HFF-Myc (cell line): Measurements from ENCODE around the gene AVPR1B.
"Not testable (repeated sequence)": the region's sequence is repeated elsewhere in the genome, so short reads cannot be mapped to it uniquely, and the experiment has no call there.

Experiments used
- DNase-seq: peaks from one replicate; pipeline ENCODE4 v3.0.0-alpha.2; 2011; ENCODE audit warnings: low read depth; ENCODE audit errors: extremely low read depth
- H3K4me3 ChIP-seq: replicated peaks from 2 replicates; pipeline ENCODE4 v1.5.1; 2011; ENCODE audit warnings: low read depth, mild to moderate bottlenecking, control low read depth, low read length
- TF ChIP-seq, protein P1 (sequence below): IDR thresholded peaks from 2 replicates; pipeline ENCODE4 v1.5.1; 2012; ENCODE audit warnings: mild to moderate bottlenecking, low read depth, low read length, control low read depth; ENCODE audit errors: missing control alignments

The AVPR1B gene

GRCh38 chr1:206074839-206075238 is 42.3 kb downstream of the AVPR1B start:
- no peak for DNase-seq
- H3K4me3 ChIP-seq: no peak overlapping the region
- TF ChIP-seq, protein P1, sequence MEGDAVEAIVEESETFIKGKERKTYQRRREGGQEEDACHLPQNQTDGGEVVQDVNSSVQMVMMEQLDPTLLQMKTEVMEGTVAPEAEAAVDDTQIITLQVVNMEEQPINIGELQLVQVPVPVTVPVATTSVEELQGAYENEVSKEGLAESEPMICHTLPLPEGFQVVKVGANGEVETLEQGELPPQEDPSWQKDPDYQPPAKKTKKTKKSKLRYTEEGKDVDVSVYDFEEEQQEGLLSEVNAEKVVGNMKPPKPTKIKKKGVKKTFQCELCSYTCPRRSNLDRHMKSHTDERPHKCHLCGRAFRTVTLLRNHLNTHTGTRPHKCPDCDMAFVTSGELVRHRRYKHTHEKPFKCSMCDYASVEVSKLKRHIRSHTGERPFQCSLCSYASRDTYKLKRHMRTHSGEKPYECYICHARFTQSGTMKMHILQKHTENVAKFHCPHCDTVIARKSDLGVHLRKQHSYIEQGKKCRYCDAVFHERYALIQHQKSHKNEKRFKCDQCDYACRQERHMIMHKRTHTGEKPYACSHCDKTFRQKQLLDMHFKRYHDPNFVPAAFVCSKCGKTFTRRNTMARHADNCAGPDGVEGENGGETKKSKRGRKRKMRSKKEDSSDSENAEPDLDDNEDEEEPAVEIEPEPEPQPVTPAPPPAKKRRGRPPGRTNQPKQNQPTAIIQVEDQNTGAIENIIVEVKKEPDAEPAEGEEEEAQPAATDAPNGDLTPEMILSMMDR: no peak

DNA sequence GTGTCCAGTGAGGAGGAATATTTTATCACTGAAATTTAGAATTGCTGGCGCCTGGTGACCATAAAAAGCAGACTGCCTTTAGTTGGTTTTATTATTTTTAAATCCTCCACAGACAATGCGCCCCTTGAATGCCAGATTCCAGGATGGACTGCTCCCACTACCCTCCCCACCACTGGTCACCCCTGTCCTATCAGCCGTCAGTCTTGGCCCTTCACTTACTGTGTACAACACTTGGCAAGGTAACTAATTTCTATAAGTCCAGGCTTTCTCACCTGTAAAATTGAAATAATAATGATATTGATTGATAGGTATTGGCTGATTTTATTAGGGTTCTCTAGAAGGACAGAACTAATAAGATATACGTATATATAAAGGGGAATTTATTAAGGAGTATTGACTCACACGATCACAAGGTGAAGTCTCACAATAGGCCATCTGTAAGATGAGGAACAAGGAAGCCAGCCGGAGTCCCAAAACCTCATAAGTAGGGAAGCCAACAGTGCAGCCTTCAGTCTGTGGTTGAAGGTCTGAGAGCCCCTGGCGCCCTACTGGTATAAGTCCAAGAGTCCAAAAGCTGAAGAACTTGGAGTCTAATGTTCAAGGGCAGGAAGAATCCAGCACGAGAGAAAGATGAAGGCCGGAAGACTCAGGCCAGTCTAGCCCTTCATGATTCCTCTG is 46.4 kb downstream of the AVPR1B start:
- DNase-seq: no peak
- TF ChIP-seq, protein P1: no peak

GRCh38 chr1:206068314-206068713 is 48.9 kb downstream of the AVPR1B start:
- no peak overlapping the region for H3K4me3 ChIP-seq
- no peak for DNase-seq
- TF ChIP-seq, protein P1: no peak

More for the DNA sequence above, 46.4 kb downstream of the AVPR1B start:
- H3K4me3 ChIP-seq: no peak overlapping the region

DNA sequence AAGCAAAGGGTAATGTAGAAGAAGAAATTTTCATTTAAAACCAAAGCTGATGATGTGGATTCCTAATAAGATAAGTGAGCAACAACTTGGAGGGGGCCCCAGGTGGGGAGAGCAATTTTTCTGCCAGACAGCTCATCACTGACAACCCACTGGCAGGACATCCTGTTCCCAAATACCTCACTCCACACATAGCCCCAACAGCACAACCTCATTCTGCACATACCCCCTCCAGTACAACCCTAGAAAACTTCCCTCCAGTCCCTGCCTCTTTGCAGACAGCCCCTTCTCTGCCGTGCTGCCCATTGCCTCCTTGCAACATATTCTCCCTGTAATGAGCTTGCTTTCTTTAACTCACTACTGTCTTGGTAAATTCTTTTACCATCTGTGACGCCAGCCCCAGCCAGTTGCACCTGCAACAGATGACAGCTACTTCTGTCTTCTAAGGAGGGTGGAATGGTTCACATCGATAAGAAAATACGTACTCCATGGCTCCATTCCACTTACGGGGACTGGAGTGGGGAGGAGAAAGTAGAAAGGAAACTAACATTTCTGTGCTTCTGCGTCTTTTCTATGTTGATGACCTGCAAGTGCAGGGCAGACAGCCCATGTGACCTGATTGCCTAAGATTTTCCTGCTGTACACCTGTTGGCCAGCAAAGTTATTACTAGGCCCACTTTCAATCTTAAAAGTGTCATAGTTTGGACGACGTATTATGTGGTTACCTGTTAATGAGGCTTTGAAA is 49.5 kb downstream of the AVPR1B start:
- no peak for DNase-seq
- no peak overlapping the region for H3K4me3 ChIP-seq
- TF ChIP-seq, protein P1: no peak

DNA sequence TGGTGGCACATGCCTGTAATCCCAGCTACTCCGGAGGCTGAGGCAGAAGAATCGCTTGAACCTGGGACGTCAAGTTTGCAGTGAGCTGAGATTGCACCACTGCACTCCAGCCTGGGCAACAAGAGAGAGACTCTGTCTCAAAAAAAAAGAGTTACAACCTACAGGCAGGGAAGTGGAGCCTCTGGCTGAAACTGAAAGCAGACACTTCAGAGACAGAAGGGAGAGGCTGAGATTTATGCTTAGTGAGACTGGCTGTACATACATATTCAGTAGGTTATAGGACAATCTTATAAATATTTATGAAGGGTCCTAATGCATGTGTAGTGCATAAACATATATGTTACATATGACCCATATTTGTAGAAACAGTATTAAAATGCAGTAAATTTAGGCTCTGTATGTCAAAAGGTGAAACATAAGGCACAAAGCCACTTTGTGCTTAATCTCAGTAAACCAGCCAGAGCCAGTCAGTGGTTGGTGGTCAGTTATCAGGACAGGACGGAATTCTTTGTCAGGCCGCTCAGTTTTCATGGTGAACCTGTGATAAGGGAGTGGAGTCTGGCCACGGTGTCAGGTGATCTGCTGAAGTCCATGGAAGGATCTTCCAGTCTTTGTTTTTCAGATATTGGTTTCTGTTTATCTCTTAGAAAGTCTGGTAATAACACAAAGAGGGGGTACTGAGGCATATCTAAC is 50.6 kb downstream of the AVPR1B start:
- no peak overlapping the region for H3K4me3 ChIP-seq
- TF ChIP-seq, protein P1: no peak
- DNase-seq: no peak

- DNase-seq: no peak
- TF ChIP-seq, protein P1: no peak
- no peak overlapping the region for H3K4me3 ChIP-seq
Observed at GRCh38 chr1:206065547-206066145, 51.5 kb downstream of the AVPR1B start.

DNA sequence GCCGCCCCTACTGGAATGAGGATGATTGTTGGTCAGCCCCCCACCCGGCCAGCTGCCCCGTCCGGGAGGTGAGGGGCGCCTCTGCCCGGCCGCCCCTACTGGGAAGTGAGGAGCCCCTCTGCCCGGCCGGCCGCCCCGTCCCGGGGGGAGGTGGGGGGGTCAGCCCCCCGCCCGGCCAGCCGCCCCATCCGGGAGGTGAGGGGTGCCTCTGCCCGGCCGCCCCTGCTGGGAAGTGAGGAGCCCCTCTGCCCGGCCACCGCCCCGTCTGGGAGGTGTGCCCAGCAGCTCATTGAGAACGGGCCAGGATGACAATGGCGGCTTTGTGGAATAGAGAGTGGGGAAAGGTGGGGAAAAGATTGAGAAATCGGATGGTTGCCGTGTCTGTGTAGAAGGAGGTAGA is 52.7 kb downstream of the AVPR1B start:
- not testable (repeated sequence) for H3K4me3 ChIP-seq, DNase-seq

- not testable (repeated sequence) for H3K4me3 ChIP-seq, DNase-seq
Observed at GRCh38 chr1:206064001-206064400, 53.2 kb downstream of the AVPR1B start.
